ENCODE results near the gene GALNT14.
A peak's percentile ranks its signal among the peaks of the same experiment; 100 is the strongest.
"Not testable (repeated sequence)": the region's sequence is repeated elsewhere in the genome, so short reads cannot be mapped to it uniquely, and the experiment has no call there.

GALNT14 gene

GRCh38 chr2:31138037-31138962 lies at the start of gene GALNT14:
Gene GALNT14 (minus strand): TSS chr2:31138440. CDS start chr2:31138086, 354 bp downstream.
- no peak for DNase-seq (ENCODE audit: extremely low read depth in 1 of 2, low read depth in 1 of 2)

- DNase-seq (ENCODE audit: extremely low read depth in 1 of 2, low read depth in 1 of 2) = no peak
Observed at GRCh38 chr2:31187166-31187565, 48.9 kb upstream of the GALNT14 start.

- not testable (repeated sequence) for DNase-seq (ENCODE audit: extremely low read depth in 1 of 2, low read depth in 1 of 2)
Observed at GRCh38 chr2:31183973-31184372, 45.7 kb upstream of the GALNT14 start.

GRCh38 chr2:31176742-31177141 lies 38.5 kb upstream of the GALNT14 start:
- no peak for DNase-seq (ENCODE audit: extremely low read depth in 1 of 2, low read depth in 1 of 2)

GRCh38 chr2:31171142-31171541 lies 32.9 kb upstream of the GALNT14 start:
- DNase-seq (ENCODE audit: extremely low read depth in 1 of 2, low read depth in 1 of 2) = no peak

GRCh38 chr2:31170071-31170698 lies 31.9 kb upstream of the GALNT14 start:
- peak in 1 of 2 donors; percentile 10 for DNase-seq (ENCODE audit: extremely low read depth in 1 of 2, low read depth in 1 of 2)

GRCh38 chr2:31168291-31168690 lies 30.1 kb upstream of the GALNT14 start:
- no peak for DNase-seq (ENCODE audit: extremely low read depth in 1 of 2, low read depth in 1 of 2)

GRCh38 chr2:31166925-31167324 lies 28.7 kb upstream of the GALNT14 start:
- DNase-seq (ENCODE audit: extremely low read depth in 1 of 2, low read depth in 1 of 2) = no peak

GRCh38 chr2:31163011-31163539 lies 24.8 kb upstream of the GALNT14 start:
- no peak for DNase-seq (ENCODE audit: extremely low read depth in 1 of 2, low read depth in 1 of 2)

- no peak for DNase-seq (ENCODE audit: extremely low read depth in 1 of 2, low read depth in 1 of 2)
Observed at GRCh38 chr2:31161637-31162036, 23.4 kb upstream of the GALNT14 start.

GRCh38 chr2:31151501-31151900 lies 13.3 kb upstream of the GALNT14 start:
- no peak for DNase-seq (ENCODE audit: extremely low read depth in 1 of 2, low read depth in 1 of 2)

GRCh38 chr2:31150120-31150670 lies 12.0 kb upstream of the GALNT14 start:
- no peak for DNase-seq (ENCODE audit: extremely low read depth in 1 of 2, low read depth in 1 of 2)

- DNase-seq (ENCODE audit: extremely low read depth in 1 of 2, low read depth in 1 of 2) = no peak
Observed at GRCh38 chr2:31148514-31148913, 10.3 kb upstream of the GALNT14 start.

- no peak for DNase-seq (ENCODE audit: extremely low read depth in 1 of 2, low read depth in 1 of 2)
Observed at GRCh38 chr2:31147645-31148044, 9.4 kb upstream of the GALNT14 start.

GRCh38 chr2:31142110-31142509 lies 3.9 kb upstream of the GALNT14 start:
- no peak for DNase-seq (ENCODE audit: extremely low read depth in 1 of 2, low read depth in 1 of 2)

GRCh38 chr2:31141443-31142085 lies 3.3 kb upstream of the GALNT14 start:
- no peak for DNase-seq (ENCODE audit: extremely low read depth in 1 of 2, low read depth in 1 of 2)

GRCh38 chr2:31140151-31140550 lies 1.9 kb upstream of the GALNT14 start:
- no peak for DNase-seq (ENCODE audit: extremely low read depth in 1 of 2, low read depth in 1 of 2)

GRCh38 chr2:31139671-31140070 lies 1.4 kb upstream of the GALNT14 start:
- no peak for DNase-seq (ENCODE audit: extremely low read depth in 1 of 2, low read depth in 1 of 2)

GRCh38 chr2:31137211-31138036 lies 816 bp downstream of the GALNT14 start:
- no peak for DNase-seq (ENCODE audit: extremely low read depth in 1 of 2, low read depth in 1 of 2)

GRCh38 chr2:31136732-31137131 lies 1.5 kb downstream of the GALNT14 start:
- no peak for DNase-seq (ENCODE audit: extremely low read depth in 1 of 2, low read depth in 1 of 2)

Data from activated CD8-positive, alpha-beta memory T cell treated with anti-CD3 and anti-CD28 coated beads for 1 hour (primary cell).